SK-N-SH (cell line): ENCODE data around the gene DSE. TPM values are rescaled to one million over a fixed set of nuclear protein-coding genes. Genes with fewer than 3 reads are reported as not detected.

Experiments
- CTCF ChIA-PET: fragments of 300-600, 350-600 bp; formaldehyde crosslinking; extraction: SDS; loops from one replicate; lab custom pipeline; 2021; lab: Yijun Ruan, JAX
- POLR2A ChIA-PET: fragments of 350-600 bp; sonication (Branson Sonifier 250); formaldehyde crosslinking; extraction: SDS; loops from one replicate; lab custom pipeline; 2020; ENCODE audit warnings: antibody characterized with exemption, inconsistent platforms; lab: Yijun Ruan, JAX
- DNase-seq: peaks from one replicate; pipeline ENCODE4 v3.0.0; 2012
- H2AFZ ChIP-seq: fragments of 200-600 bp; sonication (generic); 2 replicates; pipeline ENCODE4 v1.8.1; 2016; ENCODE audit warnings: antibody characterized with exemption, mild to moderate bottlenecking, low read depth
- H3F3A ChIP-seq: fragments of 200-600 bp; sonication (generic); replicated peaks from 2 replicates; pipeline ENCODE3; 2016; ENCODE audit warnings: antibody characterized with exemption, mild to moderate bottlenecking; ENCODE audit not compliant: insufficient read depth
- H3K27ac ChIP-seq, 2 experiments: fragments of 200-500 bp in 1 of 2; fragments of 200-600 bp in 1 of 2; sonication (Bioruptor generic) in 1 of 2; sonication (generic), shearing (Covaris generic) in 1 of 2; 2 replicates each; pipeline versions ENCODE4 v1.5.1 to v1.6.1; 2014 to 2016; ENCODE audit warnings: low read depth in 2 of 2, inconsistent platforms in 1 of 2, low read length in 1 of 2, mild to moderate bottlenecking in 1 of 2, mixed read lengths in 1 of 2
- H3K27me3 ChIP-seq: fragments of 200-600 bp; sonication (generic), shearing (Covaris generic); 2 replicates; pipeline ENCODE4 v1.6.1; 2016; ENCODE audit warnings: mixed run types; ENCODE audit not compliant: insufficient read depth
- H3K36me3 ChIP-seq, 2 experiments: fragments of 200-500 bp in 1 of 2; fragments of 200-600 bp in 1 of 2; sonication (Bioruptor generic) in 1 of 2; sonication (generic) in 1 of 2; replicated peaks in 1 of 2; 2 replicates each; pipeline versions ENCODE3 to v1.5.1; 2014 to 2016; ENCODE audit warnings: low read length in 1 of 2, mild to moderate bottlenecking in 1 of 2; ENCODE audit not compliant: insufficient read depth in 2 of 2, control insufficient read depth in 1 of 2
- H3K4me1 ChIP-seq, 2 experiments: fragments of 200-500 bp in 1 of 2; fragments of 200-600 bp in 1 of 2; sonication (Bioruptor generic) in 1 of 2; sonication (generic), shearing (Covaris generic) in 1 of 2; 2 replicates each; pipeline versions ENCODE4 v1.5.1 to v1.6.1; 2014 to 2016; ENCODE audit warnings: low read depth in 1 of 2, low read length in 1 of 2, mixed run types in 1 of 2; ENCODE audit not compliant: insufficient read depth in 2 of 2, control insufficient read depth in 1 of 2
- H3K4me2 ChIP-seq: fragments of 200-600 bp; sonication (generic), shearing (Covaris generic); 2 replicates; pipeline ENCODE4 v1.6.1; 2017; ENCODE audit warnings: mixed run types
- H3K4me3 ChIP-seq, 2 experiments: fragments of 200-500 bp in 1 of 2; fragments of 200-600 bp in 1 of 2; sonication (Bioruptor generic) in 1 of 2; sonication (generic), shearing (Covaris generic) in 1 of 2; 2 replicates each; pipeline versions ENCODE4 v1.5.1 to v1.8.1; 2014 to 2016; ENCODE audit warnings: low read depth in 2 of 2, inconsistent platforms in 1 of 2, low read length in 1 of 2, mild to moderate bottlenecking in 1 of 2, mixed read lengths in 1 of 2, moderate library complexity in 1 of 2
- H3K79me2 ChIP-seq: fragments of 200-600 bp; sonication (generic); 2 replicates; pipeline ENCODE4 v1.8.1; 2017; ENCODE audit warnings: mild to moderate bottlenecking; ENCODE audit not compliant: insufficient read depth
- H3K9ac ChIP-seq: fragments of 200-600 bp; sonication (generic); 2 replicates; pipeline ENCODE4 v1.6.1; 2017; ENCODE audit warnings: mixed run types
- H3K9me2 ChIP-seq: fragments of 200-600 bp; sonication (generic); 2 replicates; pipeline ENCODE4 v1.6.1; 2017; ENCODE audit warnings: mixed run types
- H3K9me3 ChIP-seq: fragments of 200-600 bp; sonication (generic); 2 replicates; pipeline ENCODE4 v1.6.1; 2017; ENCODE audit warnings: mixed run types, mild to moderate bottlenecking, moderate library complexity
- H4K20me1 ChIP-seq: fragments of 200-600 bp; sonication (generic); 2 replicates; pipeline ENCODE4 v1.6.1; 2017; ENCODE audit warnings: mild to moderate bottlenecking, mixed run types; ENCODE audit not compliant: insufficient read depth
- CHD2 ChIP-seq: fragments of 150-350 bp; IDR thresholded peaks from 2 replicates; pipeline ENCODE4 v1.6.1; 2018; ENCODE audit warnings: low read length; ENCODE audit not compliant: partially characterized antibody
- ELF1 ChIP-seq: IDR thresholded peaks from 2 replicates; pipeline ENCODE4 v1.4.0; 2012
- EZH2phosphoT487 ChIP-seq: fragments of 200-600 bp; sonication (generic); IDR thresholded peaks from 2 replicates; pipeline ENCODE4 v1.6.1; 2017; ENCODE audit warnings: low read depth, mixed run types, mild to moderate bottlenecking, antibody characterized with exemption, moderate library complexity, borderline replicate concordance
- FOSL2 ChIP-seq: IDR thresholded peaks from 2 replicates; pipeline ENCODE4 v1.4.0; 2012; ENCODE audit warnings: low read depth, mild to moderate bottlenecking, moderate library complexity, borderline replicate concordance
- GATA2 ChIP-seq: sonication (generic); formaldehyde crosslinking; IDR thresholded peaks from 2 replicates; pipeline ENCODE4 v1.5.0; 2020; ENCODE audit warnings: mild to moderate bottlenecking, missing genetic modification reagents
- MEF2A ChIP-seq: IDR thresholded peaks from 2 replicates; pipeline ENCODE4 v1.4.0; 2012; ENCODE audit warnings: low read depth, borderline replicate concordance
- MXI1 ChIP-seq: IDR thresholded peaks from 2 replicates; pipeline ENCODE4 v1.6.1; 2012; ENCODE audit warnings: mild to moderate bottlenecking, low read depth, low read length, improper control_type of control experiment
- NRF1 ChIP-seq: IDR thresholded peaks from 2 replicates; pipeline ENCODE4 v1.6.1; 2012; ENCODE audit warnings: low read depth, mild to moderate bottlenecking, low read length
- RAD21 ChIP-seq: IDR thresholded peaks from 2 replicates; pipeline ENCODE4 v1.6.1; 2012; ENCODE audit warnings: mild to moderate bottlenecking, low read length
- SIN3A ChIP-seq: IDR thresholded peaks from 2 replicates; pipeline ENCODE4 v1.6.1; 2012; ENCODE audit warnings: low read depth, mild to moderate bottlenecking, low read length, moderate library complexity, borderline replicate concordance
- SMC3 ChIP-seq: IDR thresholded peaks from 2 replicates; pipeline ENCODE4 v1.6.1; 2012; ENCODE audit warnings: low read depth, low read length, improper control_type of control experiment
- TCF12 ChIP-seq: IDR thresholded peaks from 2 replicates; pipeline ENCODE4 v1.4.0; 2012
- USF1 ChIP-seq: IDR thresholded peaks from 2 replicates; pipeline ENCODE4 v1.4.0; 2012; ENCODE audit warnings: low read depth, borderline replicate concordance
- WGBS: methylation state at CpG from one replicate; pipeline ENCODE4 v1.1.6; 2017; ENCODE audit warnings: low lambda C conversion rate; 5-methylcytosine and 5-hydroxymethylcytosine counted together
- polyA plus RNA-seq, 3 experiments: library from polyadenylated mRNA; depleted of rRNA; stranded (reverse); fragments of >200 nt; gene quantifications; 2 replicates each; pipeline ENCODE4 v1.2.3, GENCODE V29; 2012

DSE gene
- polyA plus RNA-seq, 1 of the 3 experiments (the other 2 are of a cell fraction), result 12.7 TPM

DNA sequence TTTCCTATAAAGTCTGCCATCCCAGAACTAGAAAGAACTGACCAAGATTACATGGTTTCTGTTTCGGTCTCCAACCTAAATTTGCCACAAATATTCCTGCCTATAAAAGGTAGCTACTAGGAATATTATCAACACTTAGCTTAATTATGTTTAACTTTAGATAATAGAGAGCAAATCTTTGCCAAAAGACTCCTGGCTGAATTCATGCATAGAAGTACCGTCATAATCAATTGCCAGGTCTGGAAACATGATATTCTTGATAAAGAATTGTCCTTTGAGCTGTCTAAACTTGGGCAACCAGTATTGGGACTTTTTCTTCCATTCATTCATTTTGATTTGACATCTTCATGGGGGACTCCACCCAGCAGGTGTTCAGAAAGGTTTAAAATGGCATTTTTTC lies 112.9 kb downstream of the DSE start:
- Histone ChIP-seq H2AFZ (no peak overlapping the region), H3K4me1 (no peaks in the 10 kb centered on the region; a peak in 1 of 4 replicates), H3K27me3 (no peaks in the 10 kb centered on the region), H3K9me3 (no peaks in the 10 kb centered on the region), H3K4me2 (no peak overlapping the region), H3K79me2 (no peaks in the 10 kb centered on the region), H3K27ac (no peak overlapping the region), H3F3A (no peaks in the 10 kb centered on the region), H3K9ac (no peak overlapping the region), H3K4me3 (no peak overlapping the region), H4K20me1 (no peaks in the 10 kb centered on the region), H3K9me2 (no peaks in the 10 kb centered on the region), H3K36me3 (no peaks in the 10 kb centered on the region)
- no peak for DNase-seq
- CTCF ChIA-PET, result interaction anchor here (0.9 kb wide), 1 partner anchor 13 kb away, joined by 4 read pairs; no protein-coding TSS in a partner anchor
- POLR2A ChIA-PET, result no interaction called here
- TF ChIP-seq MXI1 (no peak), CHD2 (no peak), GATA2 (no peak), RAD21 (no peak), SIN3A (no peak), TCF12 (no peak), USF1 (no peak), NRF1 (no peak)
- 27% methylated on average over 2 of the region's 2 CpGs for WGBS

DNA sequence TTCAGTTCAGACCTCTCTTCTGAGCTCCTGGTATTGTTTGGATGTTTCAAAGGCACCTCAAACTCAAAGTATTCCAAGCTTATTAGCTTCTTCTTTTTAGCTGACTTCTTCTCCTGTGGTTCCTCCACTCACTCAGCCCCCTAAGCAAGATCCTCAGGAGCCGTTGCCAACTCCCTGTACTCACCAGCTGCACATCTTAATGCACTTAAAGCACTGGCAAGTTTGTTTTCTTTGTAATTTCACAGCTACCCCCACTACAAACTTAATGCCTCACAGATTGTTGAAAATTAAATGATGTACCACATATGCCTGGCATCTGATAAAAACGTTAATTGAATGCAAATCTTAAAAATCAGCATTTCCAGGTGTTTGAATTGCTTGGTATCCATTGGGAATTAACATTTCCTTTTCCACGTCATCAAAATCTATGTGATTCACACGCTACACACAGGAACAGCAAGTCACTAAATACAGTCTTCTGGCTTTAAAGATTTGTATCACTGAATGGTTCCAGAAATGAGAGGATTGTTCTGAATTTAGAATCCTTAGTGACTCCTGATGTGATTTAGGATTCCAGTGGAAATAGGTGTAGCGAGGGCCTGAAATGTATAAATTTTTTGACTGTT lies 114.9 kb downstream of the DSE start:
- Histone ChIP-seq H3K27ac (no peak overlapping the region), H3K9me3 (no peaks in the 10 kb centered on the region), H3K4me3 (no peak overlapping the region), H4K20me1 (no peaks in the 10 kb centered on the region), H3K27me3 (no peaks in the 10 kb centered on the region), H3K36me3 (no peaks in the 10 kb centered on the region), H3K9me2 (no peaks in the 10 kb centered on the region), H3K9ac (no peak overlapping the region)
- no peak for DNase-seq
- WGBS, result 40% methylated on average over 5 of the region's 5 CpGs
- no peak for TF ChIP-seq TCF12
- TF ChIP-seq MEF2A, result no peak
- TF ChIP-seq NRF1, result no peak
- TF ChIP-seq ELF1, result no peak
- no peak for TF ChIP-seq CHD2
- no peak for TF ChIP-seq EZH2phosphoT487
- no peak for TF ChIP-seq FOSL2
- TF ChIP-seq SMC3, result no peak
- TF ChIP-seq, all 33 proteins: peak for 0
- Histone ChIP-seq H3F3A (no peaks in the 10 kb centered on the region), H3K4me2 (no peak overlapping the region), H3K4me1 (no peaks in the 10 kb centered on the region; a peak in 1 of 4 replicates), H2AFZ (no peak overlapping the region), H3K79me2 (no peaks in the 10 kb centered on the region)
- ChIA-PET CTCF (no interaction called here), POLR2A (no interaction called here)
